Smooth muscle cell (in vitro differentiated cells): ENCODE results near the gene TMEM245. TPM values are rescaled to one million over a fixed set of nuclear protein-coding genes. Genes with fewer than 3 reads are reported as not detected.

Experiments used
- DNase-seq: peaks from one replicate; lab custom pipeline; 2025; ENCODE audit not compliant: unreplicated experiment; lab: John Stamatoyannopoulos, UW
- H2AFZ ChIP-seq: fragments of 200-600 bp; sonication (generic); 2 replicates; pipeline ENCODE4 v1.6.0; 2016; ENCODE audit warnings: antibody characterized with exemption, low read depth, mild to moderate bottlenecking
- H3F3A ChIP-seq: fragments of 200-600 bp; sonication (generic); 2 replicates; pipeline ENCODE4 v1.6.0; 2017; ENCODE audit warnings: antibody characterized with exemption, low read depth
- H3K27ac ChIP-seq: fragments of 200-600 bp; sonication (generic); 2 replicates; pipeline ENCODE4 v1.5.1; 2016; ENCODE audit warnings: low read depth, mild to moderate bottlenecking
- H3K27me3 ChIP-seq: fragments of 200-600 bp; sonication (generic); 2 replicates; pipeline ENCODE4 v1.6.1; 2016; ENCODE audit warnings: low read depth, mild to moderate bottlenecking
- H3K36me3 ChIP-seq: fragments of 200-600 bp; sonication (generic); 2 replicates; pipeline ENCODE4 v1.5.1; 2016; ENCODE audit warnings: low read depth
- H3K4me1 ChIP-seq: fragments of 200-600 bp; sonication (generic); 2 replicates; pipeline ENCODE4 v1.5.1; 2016; ENCODE audit warnings: low read depth
- H3K4me2 ChIP-seq: fragments of 200-600 bp; sonication (generic); 2 replicates; pipeline ENCODE4 v1.6.0; 2016; ENCODE audit warnings: mild to moderate bottlenecking
- H3K4me3 ChIP-seq: fragments of 200-600 bp; sonication (generic); 2 replicates; pipeline ENCODE4 v1.5.1; 2016; ENCODE audit warnings: mild to moderate bottlenecking
- H3K79me2 ChIP-seq: fragments of 200-600 bp; sonication (generic); 2 replicates; pipeline ENCODE4 v1.6.0; 2016; ENCODE audit warnings: low read depth, mild to moderate bottlenecking
- H3K9ac ChIP-seq: fragments of 200-600 bp; sonication (generic); 2 replicates; pipeline ENCODE4 v1.6.0; 2016; ENCODE audit warnings: low read depth
- H3K9me3 ChIP-seq: fragments of 200-600 bp; sonication (generic); replicated peaks from 2 replicates; pipeline ENCODE4 v1.5.1; 2016; ENCODE audit warnings: low read depth
- H4K20me1 ChIP-seq: fragments of 200-600 bp; sonication (generic); 2 replicates; pipeline ENCODE4 v1.6.0; 2016; ENCODE audit warnings: low read depth
- CTCF ChIP-seq: fragments of 200-600 bp; sonication (generic); IDR thresholded peaks from 2 replicates; pipeline ENCODE4 v1.5.1; 2017; ENCODE audit warnings: borderline replicate concordance, mild to moderate bottlenecking, antibody characterized with exemption; ENCODE audit not compliant: insufficient read depth, poor library complexity, severe bottlenecking
- WGBS: methylation state at CpG from one replicate; pipeline ENCODE4 v1.1.7; 2016; ENCODE audit warnings: low lambda C conversion rate; 5-methylcytosine and 5-hydroxymethylcytosine counted together
- polyA plus RNA-seq: library from polyadenylated mRNA; unstranded; fragments of >200 nt; fragmentation: Nextera tagmentation; extraction: Ambion mirVana; gene quantifications from 2 replicates; pipeline ENCODE4 v1.2.1, GENCODE V29; 2016
- total RNA-seq: library from RNA; depleted of rRNA; stranded (reverse); fragments of >200 nt; gene quantifications from 2 replicates; pipeline ENCODE4 v1.2.3, GENCODE V29; 2014

TMEM245 gene
- total and polyA plus RNA-seq, 2 experiments from 2014 or later: 16.3 to 39.7 TPM

- H3K4me2 ChIP-seq: no peak overlapping the region
- H4K20me1 ChIP-seq: peaks cover 28% of the 10 kb centered on the region
- no peak for DNase-seq
- H3K9ac ChIP-seq: no peak overlapping the region
- no peaks in the 10 kb centered on the region for H3K4me1 ChIP-seq
- no peaks in the 10 kb centered on the region for H3K79me2 ChIP-seq
- no peak overlapping the region for H3K27ac ChIP-seq
- WGBS: 96% methylated on average over 3 of the region's 3 CpGs
- H2AFZ ChIP-seq: no peak overlapping the region
- H3K27me3 ChIP-seq: no peaks in the 10 kb centered on the region
- no peak overlapping the region for H3K4me3 ChIP-seq
- H3K36me3 ChIP-seq: no peaks in the 10 kb centered on the region
- peaks cover 5% of the 10 kb centered on the region for H3F3A ChIP-seq
- H3K9me3 ChIP-seq: no peaks in the 10 kb centered on the region
- no peak for TF ChIP-seq CTCF
These were observed 100.3 kb downstream of the TMEM245 start for GRCh38 chr9:109019420-109019819.

- no peak overlapping the region for H2AFZ ChIP-seq
- peaks cover 6% of the 10 kb centered on the region for H3K4me1 ChIP-seq
- peaks cover 17% of the 10 kb centered on the region for H4K20me1 ChIP-seq
- H3K4me2 ChIP-seq: no peak overlapping the region
- H3F3A ChIP-seq: peaks cover 16% of the 10 kb centered on the region
- no peak overlapping the region for H3K27ac ChIP-seq
- H3K4me3 ChIP-seq: no peak overlapping the region
- TF ChIP-seq CTCF: no peak
- WGBS: 95% methylated on average over 6 of the region's 6 CpGs
- no peak overlapping the region for H3K9ac ChIP-seq
- H3K79me2 ChIP-seq: no peaks in the 10 kb centered on the region
- DNase-seq: no peak
- H3K9me3 ChIP-seq: no peaks in the 10 kb centered on the region
- no peaks in the 10 kb centered on the region for H3K27me3 ChIP-seq
- H3K36me3 ChIP-seq: no peaks in the 10 kb centered on the region
These were observed 102.3 kb downstream of the TMEM245 start for GRCh38 chr9:109017493-109017892.

- no peak for DNase-seq
- TF ChIP-seq CTCF: no peak
- Histone ChIP-seq H3K4me3 (no peak overlapping the region), H3K27me3 (no peaks in the 10 kb centered on the region), H3K27ac (no peak overlapping the region), H3K4me1 (peaks cover 6% of the 10 kb centered on the region), H2AFZ (no peak overlapping the region), H4K20me1 (peaks cover 15% of the 10 kb centered on the region), H3K4me2 (no peak overlapping the region), H3K9me3 (no peaks in the 10 kb centered on the region), H3K79me2 (no peaks in the 10 kb centered on the region), H3K36me3 (no peaks in the 10 kb centered on the region), H3K9ac (no peak overlapping the region), H3F3A (peaks cover 16% of the 10 kb centered on the region)
These were observed 102.7 kb downstream of the TMEM245 start for GRCh38 chr9:109017061-109017460.

GRCh38 chr9:109016132-109016531 is 103.6 kb downstream of the TMEM245 start:
- H3K9ac ChIP-seq: no peak overlapping the region

More at GRCh38 chr9:109016132-109016531, 103.6 kb downstream of the TMEM245 start:
- no peak for TF ChIP-seq CTCF
- Histone ChIP-seq H4K20me1 (peaks cover 20% of the 10 kb centered on the region), H3K4me2 (no peak overlapping the region), H2AFZ (no peak overlapping the region), H3K9me3 (no peaks in the 10 kb centered on the region), H3K4me1 (peaks cover 14% of the 10 kb centered on the region), H3K27ac (no peak overlapping the region), H3K4me3 (no peak overlapping the region), H3F3A (peaks cover 16% of the 10 kb centered on the region), H3K79me2 (no peaks in the 10 kb centered on the region), H3K27me3 (no peaks in the 10 kb centered on the region), H3K36me3 (no peaks in the 10 kb centered on the region)
- no peak for DNase-seq
- 95% methylated on average over 1 of the region's 1 CpG for WGBS
